Stimulated activated CD4-positive, alpha-beta T cell treated with anti-CD3 and anti-CD28 coated beads, Interleukin-2, amount 100 ng/mL, for 48 hours (primary cell): ENCODE measurements around the gene POU2F2.
A peak's percentile ranks its signal among the peaks of the same experiment; 100 is the strongest.

Source experiments
- DNase-seq, 2 donors: peaks; one replicate each; pipeline ENCODE4 v3.0.0-alpha.2; 2020

The POU2F2 gene

DNA sequence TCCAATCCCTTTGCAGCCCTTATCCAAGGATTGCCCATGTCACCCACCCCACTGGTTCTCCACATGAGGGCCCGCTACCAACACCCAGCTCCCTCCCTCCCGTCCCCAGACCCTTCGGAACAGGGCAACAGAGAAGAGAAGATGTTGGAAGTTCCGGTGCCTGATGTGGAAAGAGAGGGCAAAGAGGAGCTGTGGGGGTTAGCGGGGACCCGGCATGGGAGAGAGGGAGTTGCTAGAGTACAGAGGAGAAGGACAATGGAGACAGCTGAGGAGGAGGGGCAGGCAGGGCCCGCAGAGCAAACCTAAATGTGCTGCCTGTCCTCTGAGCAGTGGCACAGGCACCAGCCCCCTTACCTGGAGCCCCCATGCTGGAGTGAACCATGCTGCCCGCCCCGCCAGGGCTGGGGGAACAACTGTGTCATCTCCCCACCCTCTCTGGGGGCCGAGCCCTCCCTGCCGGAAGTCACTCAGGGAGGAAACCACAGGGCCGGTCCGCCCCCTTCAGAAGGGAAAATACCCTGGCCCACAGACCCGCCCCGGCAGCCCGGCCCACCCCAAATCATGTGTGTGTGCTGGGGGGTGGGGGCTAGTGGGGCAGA lies at the start of gene POU2F2:
POU2F2 (minus strand) TSS at position 417 of the 599 bp plus-strand sequence; CDS start at position 382, 35 bp downstream.
- DNase-seq, result peak; percentile 69 to 71

DNA sequence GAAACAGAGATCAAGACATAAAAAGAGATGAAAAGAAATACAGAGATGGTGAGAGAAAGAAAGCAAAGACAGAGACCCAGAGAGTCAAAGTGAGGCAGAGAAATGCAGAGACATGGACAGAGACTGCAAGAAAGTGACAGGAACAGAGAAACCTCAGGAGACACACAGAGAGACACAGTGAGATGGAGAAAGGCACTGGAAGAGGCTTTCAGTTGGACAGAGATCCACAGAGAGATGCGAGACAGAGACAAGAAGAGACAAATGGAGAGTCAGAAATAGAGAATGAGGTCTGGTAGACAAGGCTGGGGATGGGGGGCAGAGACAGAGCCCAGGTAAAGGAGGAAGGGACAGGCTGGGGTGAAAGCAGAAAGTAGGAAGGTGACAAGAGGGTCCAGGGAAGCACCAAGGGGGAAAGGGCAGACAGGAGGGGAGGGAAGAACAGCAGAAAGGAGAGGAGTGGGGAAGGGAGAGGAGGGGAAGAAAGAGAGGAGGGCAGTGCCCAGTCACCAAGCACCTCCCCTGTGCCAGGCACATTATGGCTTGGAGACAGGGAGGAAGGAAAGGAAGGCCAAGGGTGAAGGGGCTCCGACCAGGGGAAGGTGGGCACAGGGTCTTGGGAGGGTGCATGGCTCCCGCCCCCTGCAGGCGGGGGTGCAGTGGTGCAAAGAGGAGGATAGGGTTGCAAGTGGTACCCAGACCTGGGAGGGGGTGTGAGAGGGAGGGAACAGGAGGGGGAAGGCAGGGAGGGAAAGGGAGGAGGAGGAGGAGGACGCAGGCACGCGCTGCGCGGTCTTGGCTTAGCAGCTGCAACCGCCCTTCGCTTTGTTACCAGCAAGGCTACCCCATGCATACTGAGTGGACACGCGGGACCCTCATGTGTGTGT lies 46.8 kb upstream of the POU2F2 start:
- DNase-seq, result no peak

DNA sequence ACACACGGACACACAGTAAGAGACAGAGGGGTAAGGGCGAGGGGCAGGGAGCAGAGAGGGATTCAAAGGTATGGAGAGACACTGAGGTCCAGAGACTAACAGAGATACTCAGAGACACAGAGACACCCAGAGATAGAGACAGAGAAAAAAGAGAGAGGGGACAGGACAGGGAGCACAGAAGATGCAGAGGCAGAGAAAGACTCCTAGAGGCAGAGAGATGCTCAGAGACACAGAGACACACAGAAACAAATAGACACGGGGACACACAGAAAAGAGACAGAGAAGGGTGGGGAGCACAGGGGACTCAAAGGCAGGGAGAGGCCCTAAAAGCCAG lies 45.4 kb upstream of the POU2F2 start:
- DNase-seq, result no peak

DNA sequence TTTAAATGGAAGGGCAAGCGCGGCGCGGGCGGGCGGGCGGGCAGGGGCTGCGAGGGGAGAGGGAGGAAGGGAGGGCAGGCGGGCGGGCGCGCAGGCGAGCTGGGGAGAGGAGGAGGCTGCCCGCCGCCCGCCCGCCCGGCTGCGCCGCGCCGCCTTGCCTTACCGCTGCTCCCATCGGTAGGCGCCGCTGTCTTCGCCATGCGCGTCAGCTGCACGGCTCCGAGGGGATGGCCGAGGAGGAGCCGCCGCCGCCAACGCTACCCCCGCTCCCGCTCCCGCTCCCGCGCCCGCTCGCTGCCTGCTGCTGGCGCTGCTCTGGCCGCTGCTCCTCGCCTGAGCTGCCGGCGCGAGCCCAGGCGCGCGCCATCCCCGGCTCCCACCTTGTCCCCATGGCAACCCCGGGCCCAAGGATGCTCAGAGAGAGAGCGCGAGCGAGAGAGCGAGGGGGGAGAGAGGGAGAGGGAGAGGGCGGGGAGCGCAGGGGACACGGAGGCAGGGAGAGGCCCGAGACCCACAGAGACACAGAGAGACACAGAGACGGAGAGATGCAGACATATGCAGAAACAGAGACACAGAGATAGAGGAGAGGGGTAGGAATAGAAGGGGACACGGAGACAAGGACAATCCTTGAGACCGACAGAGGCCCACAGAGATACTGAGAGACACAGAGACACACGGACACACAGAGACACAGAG lies 44.9 kb upstream of the POU2F2 start:
- DNase-seq, result peak; percentile 61 to 70

DNA sequence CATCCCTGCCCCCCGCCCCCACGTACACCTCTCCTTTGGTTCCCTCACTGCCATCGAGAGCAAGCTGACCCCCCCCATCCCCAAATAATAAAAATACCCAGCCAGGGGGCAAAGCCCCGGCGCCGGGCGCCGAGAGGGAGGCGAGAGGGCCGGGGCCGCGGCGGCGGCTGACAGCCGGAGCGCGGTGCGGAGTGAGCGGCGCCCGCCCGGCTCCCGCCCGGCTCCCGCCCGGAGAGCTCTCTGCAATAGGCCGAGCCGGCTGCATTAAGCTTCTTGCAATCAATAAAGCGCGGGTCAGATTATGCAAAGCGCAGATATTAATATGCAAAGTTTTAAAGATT lies 44.4 kb upstream of the POU2F2 start:
- DNase-seq, result no peak

DNA sequence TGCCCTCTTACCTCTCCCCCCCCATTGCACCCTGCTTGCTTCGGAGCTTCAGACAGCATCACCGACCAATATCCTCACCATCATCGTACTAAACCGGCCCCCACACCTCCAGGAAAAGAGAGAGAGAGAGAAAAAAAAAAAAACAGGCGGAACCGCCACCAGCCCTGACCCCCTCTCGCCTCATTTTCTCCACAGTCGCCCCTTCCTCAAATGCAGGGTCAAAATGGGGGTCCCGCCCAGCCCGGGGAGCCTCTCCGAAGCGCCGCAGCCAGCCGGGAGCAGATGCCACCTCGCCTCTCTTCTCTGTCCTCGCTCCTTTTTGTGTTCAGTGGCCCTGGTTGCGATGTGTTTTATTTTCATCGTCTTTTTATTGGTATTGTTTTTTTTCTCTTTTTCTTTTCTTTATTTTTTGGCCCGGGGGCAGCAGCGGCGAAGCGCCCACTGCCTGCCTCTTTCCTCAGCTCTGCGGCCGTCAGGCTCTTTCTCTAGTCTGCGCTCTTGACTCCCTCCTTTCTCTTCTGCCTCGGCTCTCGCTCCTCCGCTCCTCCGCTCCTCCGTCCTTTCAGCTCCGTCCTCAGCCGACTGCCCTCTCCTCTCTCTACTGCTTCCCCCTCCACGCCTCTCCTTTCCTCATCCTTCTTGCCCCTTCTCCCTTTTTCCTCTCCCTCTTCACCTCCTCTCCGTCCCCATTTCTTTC lies 43.9 kb upstream of the POU2F2 start:
- DNase-seq, result no peak

DNA sequence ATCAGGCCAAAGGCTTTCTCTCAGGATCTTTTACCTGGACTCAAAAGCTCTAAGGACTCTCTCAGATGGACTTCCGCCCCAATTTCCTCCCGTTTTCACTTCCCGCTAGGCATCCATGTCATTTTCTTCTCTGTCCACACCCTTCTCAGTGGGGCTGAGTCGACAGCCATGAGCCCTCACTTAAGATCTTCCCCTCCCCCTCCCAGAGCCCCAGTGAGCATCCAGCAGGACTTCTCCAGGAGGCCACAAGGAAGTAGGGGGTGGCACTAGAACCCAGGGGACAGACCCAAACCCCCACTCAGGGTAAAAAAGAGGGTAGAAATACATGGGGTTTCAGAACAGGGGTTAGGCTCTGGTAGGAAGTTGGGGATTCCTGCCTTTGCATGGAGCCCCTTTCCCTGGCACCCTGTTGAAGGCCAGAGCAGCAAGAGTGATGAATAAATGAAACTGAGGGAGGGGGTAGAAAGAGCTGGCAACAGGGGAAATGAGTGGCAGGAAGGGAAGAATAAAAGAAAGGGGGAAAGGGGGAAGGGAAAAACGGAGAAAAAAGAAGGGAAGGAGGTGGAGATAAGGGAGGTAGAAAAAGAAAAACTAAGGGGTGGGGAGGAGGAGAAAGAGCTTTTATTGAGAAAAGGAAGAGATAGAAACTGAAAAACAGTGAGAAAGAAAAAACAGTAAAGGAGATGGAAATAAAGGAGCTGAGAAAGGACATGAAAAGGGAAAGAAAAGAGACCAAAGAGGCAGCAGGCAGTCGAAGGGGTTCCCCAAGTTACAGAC lies 42.9 kb upstream of the POU2F2 start:
- DNase-seq, result no peak

DNA sequence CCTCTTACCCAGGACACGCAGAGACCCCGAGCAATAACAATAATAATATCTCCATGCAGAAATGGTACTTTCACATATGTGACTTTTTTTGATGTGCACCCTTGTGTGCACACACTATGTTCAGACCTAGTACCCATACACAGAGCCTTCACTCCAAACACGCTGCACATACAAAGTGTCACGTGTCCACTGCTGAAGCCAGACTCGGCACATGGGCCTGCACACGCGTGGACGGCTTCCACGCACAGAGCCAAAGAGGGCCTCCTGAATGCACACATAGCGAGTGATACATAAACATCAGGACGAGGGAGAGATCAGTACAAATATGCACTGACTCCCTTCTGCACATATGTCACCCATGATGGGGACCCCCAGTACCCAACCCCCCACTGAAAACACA lies 41.9 kb upstream of the POU2F2 start:
- no peak for DNase-seq

DNA sequence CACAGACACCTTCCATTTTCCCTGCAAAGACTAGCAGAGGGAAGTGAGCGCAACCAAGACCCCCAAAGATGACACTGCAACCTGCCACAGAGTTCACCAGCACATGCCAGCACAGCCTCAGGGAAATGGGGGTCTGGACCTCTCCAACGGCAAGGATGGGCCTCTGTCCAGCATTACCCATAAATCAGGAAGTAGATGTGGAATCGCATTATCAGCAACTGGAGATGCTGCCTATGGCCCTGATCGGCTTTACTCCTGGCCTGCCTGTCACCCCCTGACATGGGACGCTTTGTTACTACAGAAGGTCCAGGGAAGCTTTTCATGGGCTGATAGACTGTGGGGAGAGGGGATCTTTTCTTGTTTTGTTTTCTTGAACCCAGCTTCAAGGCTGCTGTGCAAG lies 41.4 kb upstream of the POU2F2 start:
- no peak for DNase-seq

DNA sequence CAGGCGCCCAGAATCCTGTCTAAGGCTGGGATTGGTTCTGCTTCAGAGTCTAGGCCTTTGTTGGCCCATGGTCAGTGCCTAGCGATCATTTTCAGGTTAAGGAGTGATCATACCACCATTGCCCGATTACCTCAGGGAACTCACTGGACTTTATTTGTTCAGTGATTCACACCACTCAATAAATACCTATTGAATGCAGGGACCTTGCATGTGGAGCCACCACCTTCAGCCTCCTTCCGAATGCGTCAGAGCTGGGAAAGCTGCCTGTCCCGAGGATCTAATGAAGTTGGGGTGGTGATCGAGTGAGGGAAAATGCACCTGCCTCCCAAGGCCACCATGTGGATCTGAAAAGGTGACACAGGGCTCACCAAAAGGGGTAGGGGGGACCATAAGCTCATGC lies 40.0 kb upstream of the POU2F2 start:
- DNase-seq, result no peak

DNA sequence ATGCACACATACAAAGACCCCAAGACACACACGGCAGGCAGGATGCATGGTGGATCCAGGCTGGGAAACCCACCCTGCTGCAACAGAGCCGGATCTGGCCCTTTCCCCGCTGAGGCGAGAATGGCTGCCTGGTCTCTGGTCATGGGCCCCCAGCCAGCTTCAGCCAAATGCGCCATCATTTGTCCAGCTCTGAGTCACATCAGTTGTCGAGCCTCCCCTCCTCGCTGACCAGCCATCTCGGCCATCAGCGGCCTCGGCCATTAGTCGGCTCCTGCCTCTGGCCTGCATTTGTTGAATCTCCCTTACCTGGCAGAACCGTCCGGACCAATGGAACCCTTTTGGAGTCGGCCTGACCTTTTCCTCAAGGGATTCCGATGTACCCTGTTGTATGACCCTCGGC lies 38.5 kb upstream of the POU2F2 start:
- no peak for DNase-seq

DNA sequence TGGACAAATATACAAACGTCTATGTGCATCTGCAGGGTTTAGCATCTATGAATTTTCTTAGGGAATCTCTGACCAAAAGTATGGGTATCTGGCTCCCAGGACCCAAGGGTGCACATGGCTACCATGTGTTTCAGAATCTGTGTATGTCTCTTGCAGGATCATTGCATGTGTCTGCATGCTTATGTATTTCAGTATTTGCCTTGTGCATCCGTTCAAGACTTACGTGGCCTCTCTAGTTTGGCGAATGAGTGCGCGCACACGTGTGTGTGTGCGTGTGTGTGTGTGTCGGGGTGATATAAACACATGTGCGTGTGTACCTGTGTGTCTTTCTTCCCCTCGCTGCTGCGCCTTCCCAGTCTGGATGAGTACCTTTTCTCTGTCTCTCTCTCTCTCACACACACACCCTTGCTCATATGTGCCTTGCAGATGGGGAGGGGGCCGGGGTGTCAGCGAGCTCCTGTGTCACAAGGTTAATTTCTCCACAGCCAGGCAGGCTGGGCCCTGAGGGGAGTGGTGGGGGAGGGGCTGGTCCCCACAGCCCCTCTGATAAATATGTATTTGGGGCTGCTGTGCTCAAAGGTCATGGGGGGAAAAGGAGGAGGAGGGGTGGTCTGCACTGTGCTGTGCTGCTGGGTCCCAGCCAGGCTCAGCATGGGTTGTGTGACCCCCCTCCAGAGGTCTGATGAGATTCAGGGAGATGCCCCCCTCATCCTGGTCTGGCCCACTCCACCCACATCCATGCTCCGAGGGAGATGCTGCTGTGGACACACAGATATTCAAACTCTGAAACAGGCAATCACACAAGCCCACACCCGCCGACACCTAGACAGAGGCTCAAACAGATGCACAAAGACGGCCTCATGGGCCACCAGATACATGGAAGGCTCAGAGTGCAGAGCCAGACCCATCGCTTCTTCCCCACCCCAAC lies 37.5 kb upstream of the POU2F2 start:
- no peak for DNase-seq

DNA sequence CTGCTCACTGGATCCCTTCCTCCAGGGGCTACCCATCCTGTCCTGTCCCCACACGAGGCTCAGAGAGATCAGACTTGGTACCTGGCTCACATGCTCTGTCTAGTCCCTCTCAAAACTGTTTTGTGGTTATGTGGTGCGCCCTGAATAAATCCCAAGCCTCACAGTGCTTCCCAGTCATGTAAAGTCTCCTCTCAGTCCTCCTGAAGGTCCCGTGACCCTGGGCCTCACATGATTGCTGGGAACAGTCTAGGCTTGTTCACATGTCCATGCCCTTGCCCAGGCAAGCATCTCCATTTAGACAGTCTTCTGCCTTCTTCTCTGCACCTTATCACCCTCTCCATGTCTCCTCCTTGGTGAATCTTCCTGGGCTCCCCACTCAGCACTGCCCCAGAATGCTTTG lies 36.0 kb upstream of the POU2F2 start:
- DNase-seq, result no peak

DNA sequence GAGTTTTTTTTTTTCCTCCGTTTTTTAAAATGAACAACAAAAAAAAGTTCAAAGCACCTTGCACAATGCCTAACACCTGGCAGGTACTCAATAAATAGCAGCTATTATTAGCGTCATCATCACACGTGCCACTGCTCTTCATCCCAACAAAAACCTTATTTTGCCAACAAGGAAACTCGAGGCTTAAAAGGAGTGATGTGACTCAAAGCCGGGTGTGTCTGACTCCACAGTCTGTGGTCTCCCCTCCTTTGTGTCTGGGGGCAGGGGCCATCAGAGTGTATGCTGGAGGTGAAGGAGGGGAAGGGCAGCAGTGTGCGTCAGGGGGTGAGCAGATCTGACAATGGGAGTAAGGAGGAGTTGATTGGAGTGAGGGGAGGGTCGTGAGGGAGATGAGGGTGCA lies 34.1 kb upstream of the POU2F2 start:
- DNase-seq, result no peak

DNA sequence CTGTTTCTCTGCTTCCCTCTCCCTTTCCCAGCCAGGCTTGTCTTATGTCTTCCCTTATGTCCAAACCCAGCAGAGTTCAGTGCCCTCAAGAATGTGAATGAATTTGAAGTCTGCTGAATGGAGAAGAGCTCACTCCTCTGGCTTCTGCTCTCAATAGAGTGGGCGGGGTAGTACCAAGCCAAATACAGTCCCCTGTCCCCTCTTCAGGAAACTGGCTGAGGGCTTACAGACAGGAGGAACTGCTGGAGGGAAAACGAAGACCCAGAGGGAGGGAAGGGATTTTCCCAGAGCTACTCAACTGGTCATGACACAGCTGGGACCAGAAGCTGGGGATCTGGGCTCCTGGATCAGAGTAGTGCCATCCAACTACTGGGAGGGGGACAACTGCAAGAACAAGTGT lies 32.9 kb upstream of the POU2F2 start:
- no peak for DNase-seq

DNA sequence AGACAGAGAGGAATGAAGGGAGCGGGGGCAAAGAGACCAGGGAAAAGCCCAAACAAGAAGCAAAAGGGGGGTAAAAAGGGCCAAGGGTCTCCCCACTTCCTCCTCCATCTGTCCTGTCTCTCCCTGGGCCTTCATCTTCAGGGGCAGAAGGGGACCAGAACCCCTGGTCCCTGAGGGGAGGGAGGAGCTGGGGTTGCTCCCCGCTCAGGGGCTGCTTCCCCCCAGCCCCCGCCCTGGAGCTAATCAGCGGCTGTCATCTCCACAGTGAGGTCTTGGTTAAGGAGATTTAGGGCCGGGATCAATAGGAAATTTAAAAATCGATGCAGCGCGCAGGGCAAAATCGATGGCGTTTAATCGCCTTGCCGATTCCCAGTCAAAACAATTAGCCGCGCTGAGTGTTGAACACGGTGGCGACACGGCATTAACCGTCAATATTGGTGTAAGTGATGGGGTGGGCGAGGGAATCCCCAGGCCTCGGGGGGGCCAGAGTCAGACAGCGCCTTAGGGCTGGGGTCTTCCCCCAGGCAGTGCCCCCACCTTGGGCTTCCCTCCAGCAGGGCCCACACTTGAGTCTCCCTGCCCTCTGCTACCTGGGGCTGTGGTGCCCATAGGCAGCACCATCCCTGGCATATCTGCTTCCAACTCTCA lies 29.5 kb upstream of the POU2F2 start:
- no peak for DNase-seq

DNA sequence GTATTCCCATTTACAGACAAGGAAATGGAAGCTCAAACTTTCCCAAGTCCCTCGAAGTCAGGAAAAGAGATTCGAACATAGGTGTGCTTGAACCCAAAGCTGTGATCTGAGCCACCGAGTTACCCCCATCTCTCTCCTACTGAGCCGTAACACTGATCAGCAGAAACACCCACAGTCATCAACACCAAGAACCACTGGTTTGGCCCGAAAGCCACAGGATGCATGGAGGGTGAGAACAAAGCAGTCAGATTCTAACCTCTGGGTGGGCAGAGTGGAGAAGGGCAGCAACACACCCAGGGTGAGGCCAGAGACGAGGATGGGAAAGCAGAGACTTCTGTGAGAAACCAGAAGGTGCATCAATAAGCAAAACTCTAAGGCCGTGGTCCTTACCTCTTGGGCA lies 27.7 kb upstream of the POU2F2 start:
- no peak for DNase-seq

DNA sequence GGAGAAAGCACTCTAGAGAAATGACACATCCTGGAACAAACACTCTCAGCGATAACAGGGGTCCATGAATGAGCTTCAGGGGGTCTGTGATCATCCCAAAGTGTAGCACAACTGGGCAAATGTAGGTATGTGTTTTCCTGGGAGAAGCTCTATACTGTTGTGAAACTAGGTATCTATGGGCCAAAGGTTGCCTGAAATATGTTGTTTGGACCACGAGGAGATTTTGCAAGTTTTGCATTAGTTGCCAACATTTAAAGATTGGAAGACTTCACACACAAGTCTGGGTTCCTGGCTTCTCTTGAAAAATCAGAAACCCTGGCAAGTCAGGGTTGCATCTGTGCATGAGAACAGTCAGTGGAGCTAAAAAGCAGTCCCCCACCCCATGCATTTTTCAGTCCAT lies 26.7 kb upstream of the POU2F2 start:
- DNase-seq, result no peak

DNA sequence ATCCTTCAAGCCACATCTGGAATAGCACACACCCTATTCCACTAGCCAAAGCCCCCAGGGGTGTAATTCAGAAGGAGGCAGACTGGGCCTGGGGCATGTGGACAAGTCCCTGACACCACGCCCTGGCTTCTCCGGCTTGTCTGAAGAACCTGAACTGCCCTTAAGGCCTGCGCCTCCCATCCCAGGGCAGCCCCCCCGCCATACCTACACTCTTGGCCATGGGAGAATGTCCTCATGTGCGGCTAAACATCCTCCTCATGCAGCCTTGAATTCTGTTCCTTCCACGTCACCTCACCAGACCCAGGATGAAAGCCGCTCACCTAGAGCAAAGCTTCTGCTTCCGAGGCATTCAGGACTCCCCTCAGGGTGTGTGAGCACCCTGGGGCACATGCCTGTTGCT lies 24.3 kb upstream of the POU2F2 start:
- DNase-seq, result no peak

DNA sequence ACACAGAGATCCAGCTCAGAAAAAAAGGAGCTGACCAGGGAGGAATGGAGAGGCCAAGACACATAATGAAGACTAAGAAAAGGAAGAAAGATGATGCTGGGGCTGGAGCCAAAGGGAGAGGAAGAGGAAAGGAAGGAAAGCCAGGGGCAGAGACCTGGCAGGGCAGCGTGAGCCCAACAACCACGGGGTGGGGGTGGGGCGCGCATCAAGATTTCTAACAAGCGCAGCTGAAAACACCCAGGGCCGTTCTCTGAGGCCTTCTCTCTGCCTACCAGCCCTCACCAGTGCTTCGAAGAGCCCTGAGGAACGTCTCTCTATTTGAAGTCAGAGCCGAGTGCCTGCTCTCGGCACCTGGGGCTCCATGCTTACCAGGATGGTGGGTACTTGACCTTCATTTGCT lies 23.6 kb upstream of the POU2F2 start:
- no peak for DNase-seq
